Erythroblast (primary cell): ENCODE measurements around the gene IRF6.

ENCODE experiments used
- GATA1 ChIP-seq: IDR thresholded peaks from 2 replicates; pipeline ENCODE4 v1.6.1; 2011; ENCODE audit warnings: low read depth, mild to moderate bottlenecking, control low read depth, low read length, moderate library complexity
- POLR2A ChIP-seq: IDR thresholded peaks from 2 replicates; pipeline ENCODE4 v1.6.1; 2011; ENCODE audit warnings: mild to moderate bottlenecking, low read length

DNA sequence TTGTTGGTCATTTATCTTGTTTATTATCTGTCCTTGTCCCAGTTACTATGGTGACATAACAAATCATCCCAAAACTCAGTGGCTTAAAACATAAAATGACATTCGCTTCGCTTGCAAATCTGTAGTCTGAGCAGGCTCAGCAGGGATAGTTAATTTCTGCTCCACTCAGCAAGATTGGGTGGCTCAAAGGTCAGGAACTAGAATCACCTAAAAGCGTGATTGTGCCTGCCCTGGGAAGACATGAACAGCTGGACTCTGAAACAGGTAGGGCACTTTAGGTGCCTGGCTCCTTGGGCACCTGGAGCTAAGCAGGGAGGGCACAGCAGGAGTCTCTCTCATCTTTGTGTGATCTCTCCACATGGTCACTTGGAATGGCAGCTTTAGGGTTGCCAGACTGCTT, 64.7 kb downstream of the IRF6 start:
- TF ChIP-seq POLR2A (no peak), GATA1 (no peak)
